GM13977 (cell line): ENCODE measurements around the gene NQO2.
"Not testable (repeated sequence)": the region's sequence is repeated elsewhere in the genome, so short reads cannot be mapped to it uniquely, and the experiment has no call there.

Source experiments
- DNase-seq: peaks from one replicate; pipeline ENCODE4 v3.0.0; 2012; ENCODE audit warnings: low spot score
- in situ Hi-C: fragments of 300-500 bp; cut with MboI; formaldehyde crosslinking; loops from one replicate; pipeline ENCODE4 v1.12.0; 2022; ENCODE audit warnings: low sequenced_read_pairs, low pct_unique_long_range_greater_than_20kb, mixed read lengths, inconsistent platforms; ENCODE audit not compliant: unreplicated experiment
- TF ChIP-seq, protein P1 (sequence below): IDR thresholded peaks from 2 replicates; pipeline ENCODE4 v1.5.1; 2012; ENCODE audit warnings: mild to moderate bottlenecking, control low read depth; ENCODE audit not compliant: insufficient read depth; ENCODE audit errors: extremely low read depth, missing control alignments

Gene NQO2

GRCh38 chr6:2969549-2969948, 30.1 kb upstream of the NQO2 start:
- TF ChIP-seq, protein P1, sequence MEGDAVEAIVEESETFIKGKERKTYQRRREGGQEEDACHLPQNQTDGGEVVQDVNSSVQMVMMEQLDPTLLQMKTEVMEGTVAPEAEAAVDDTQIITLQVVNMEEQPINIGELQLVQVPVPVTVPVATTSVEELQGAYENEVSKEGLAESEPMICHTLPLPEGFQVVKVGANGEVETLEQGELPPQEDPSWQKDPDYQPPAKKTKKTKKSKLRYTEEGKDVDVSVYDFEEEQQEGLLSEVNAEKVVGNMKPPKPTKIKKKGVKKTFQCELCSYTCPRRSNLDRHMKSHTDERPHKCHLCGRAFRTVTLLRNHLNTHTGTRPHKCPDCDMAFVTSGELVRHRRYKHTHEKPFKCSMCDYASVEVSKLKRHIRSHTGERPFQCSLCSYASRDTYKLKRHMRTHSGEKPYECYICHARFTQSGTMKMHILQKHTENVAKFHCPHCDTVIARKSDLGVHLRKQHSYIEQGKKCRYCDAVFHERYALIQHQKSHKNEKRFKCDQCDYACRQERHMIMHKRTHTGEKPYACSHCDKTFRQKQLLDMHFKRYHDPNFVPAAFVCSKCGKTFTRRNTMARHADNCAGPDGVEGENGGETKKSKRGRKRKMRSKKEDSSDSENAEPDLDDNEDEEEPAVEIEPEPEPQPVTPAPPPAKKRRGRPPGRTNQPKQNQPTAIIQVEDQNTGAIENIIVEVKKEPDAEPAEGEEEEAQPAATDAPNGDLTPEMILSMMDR: no peak
- no peak for DNase-seq
- in situ Hi-C loops: no loop called here

- no peak for DNase-seq
- TF ChIP-seq, protein P1: no peak
- in situ Hi-C loops: no loop called here
Observed at GRCh38 chr6:2970034-2970685, 29.5 kb upstream of the NQO2 start.

GRCh38 chr6:2970753-2971419, 28.8 kb upstream of the NQO2 start:
- in situ Hi-C loops: no loop called here
- TF ChIP-seq, protein P1: no peak
- peak; percentile 60 for DNase-seq

GRCh38 chr6:2971420-2972218, 28.1 kb upstream of the NQO2 start, which contains the start of gene SERPINB6:
TSS of gene SERPINB6 (minus strand) at chr6:2971567. CDS start at chr6:2959332, 12,235 bp downstream.
- in situ Hi-C loops: no loop called here
- TF ChIP-seq, protein P1: no peak
- peak; percentile 45 for DNase-seq

DNA sequence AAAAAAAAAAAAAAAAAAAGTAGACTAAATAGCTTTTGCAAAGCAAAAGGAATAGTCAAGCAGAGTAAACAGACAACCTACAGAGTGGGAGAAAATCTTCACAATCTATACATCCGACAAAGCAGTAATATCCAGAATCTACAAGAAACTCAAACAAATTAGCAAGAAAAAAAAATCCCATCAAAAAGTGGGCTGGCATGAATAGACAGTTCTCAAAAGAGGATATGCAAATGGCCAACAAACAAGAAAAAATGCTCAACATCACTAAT, 27.5 kb upstream of the NQO2 start:
- in situ Hi-C loops, DNase-seq: not testable (repeated sequence)

- in situ Hi-C loops, DNase-seq: not testable (repeated sequence)
Observed at GRCh38 chr6:2972685-2973084, 27.0 kb upstream of the NQO2 start.

DNA sequence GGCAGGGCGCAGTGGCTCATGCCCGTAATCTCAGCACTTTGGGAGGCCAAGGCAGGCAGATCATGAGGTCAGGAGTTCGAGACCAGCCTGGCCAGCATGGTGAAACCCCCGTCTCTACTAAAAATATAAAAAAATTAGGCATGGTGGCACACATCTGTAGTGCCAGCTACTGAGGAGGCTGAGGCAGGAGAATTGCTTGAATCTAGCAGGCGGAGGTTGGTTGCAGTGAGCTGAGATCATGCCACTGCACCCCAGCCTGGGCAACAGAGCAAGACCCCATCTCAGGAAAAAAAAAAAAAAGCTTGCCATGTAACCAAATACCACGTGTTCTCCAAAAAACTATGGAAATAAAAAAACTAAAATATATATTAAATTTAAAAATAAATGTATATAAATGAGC, 26.5 kb upstream of the NQO2 start:
- in situ Hi-C loops, DNase-seq: not testable (repeated sequence)

GRCh38 chr6:2973676-2974075, 26.0 kb upstream of the NQO2 start:
- no peak for DNase-seq
- TF ChIP-seq, protein P1: no peak
- in situ Hi-C loops: no loop called here
